CD4-positive, alpha-beta T cell treated with Interleukin-6 for 4 hours (primary cell): ENCODE data around the gene ANAPC13.

Experiments used
- DNase-seq: peaks from one replicate; pipeline ENCODE4 v3.0.0-alpha.2; 2020; ENCODE audit warnings: mixed read lengths

The ANAPC13 gene, protein sequence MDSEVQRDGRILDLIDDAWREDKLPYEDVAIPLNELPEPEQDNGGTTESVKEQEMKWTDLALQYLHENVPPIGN

DNA sequence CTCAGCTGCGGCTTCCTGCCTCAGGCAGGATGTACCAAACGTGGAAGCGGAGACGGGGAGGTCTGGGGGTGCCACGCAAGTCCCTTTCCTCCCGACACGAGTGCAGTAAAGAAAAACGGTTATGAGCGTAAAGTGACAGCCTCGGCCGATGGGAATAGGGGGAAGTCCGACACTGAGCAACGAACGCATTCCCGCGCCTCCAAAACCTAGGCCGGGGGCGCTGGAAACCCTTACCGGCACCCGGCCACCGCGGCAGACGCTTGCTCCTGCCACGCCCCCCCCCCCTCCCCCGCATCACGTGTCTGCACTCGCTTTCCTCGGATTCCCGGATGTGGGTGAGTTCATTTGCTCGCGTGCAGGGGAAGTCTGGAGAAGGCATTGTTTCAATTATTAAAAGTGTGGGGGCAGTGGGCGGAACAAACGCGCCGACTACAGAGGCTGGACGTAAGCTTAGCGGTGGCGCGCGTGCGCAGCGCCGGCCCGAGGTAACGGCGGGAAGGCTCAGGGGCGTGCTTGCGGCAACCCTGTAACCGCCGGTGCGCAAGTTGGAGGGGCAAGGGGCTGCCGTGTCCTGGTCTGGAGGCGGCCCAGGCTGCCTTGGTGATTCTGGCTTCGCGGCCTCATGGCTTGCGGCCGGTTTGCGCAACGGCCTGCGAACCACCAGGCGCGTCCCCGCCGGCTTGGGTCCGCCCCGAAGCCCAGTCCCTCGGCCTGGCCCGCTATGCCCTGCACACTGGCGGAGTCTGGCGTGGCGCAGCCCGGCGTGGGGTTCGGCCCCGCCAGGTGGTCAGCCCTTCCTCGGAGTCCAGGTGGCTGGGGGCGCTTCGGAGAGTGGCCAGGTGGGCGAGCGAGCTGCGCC, at the start of gene ANAPC13, which contains the start of gene CEP63:
Gene ANAPC13 (minus strand): TSS at position 268 of the 859 bp plus-strand sequence. CDS start 3,081 bp downstream, outside the sequence.
Gene CEP63 (plus strand): TSS at position 340 of the 859 bp plus-strand sequence. CDS start 9,264 bp downstream, outside the sequence.
- peak; percentile 94 for DNase-seq

DNA sequence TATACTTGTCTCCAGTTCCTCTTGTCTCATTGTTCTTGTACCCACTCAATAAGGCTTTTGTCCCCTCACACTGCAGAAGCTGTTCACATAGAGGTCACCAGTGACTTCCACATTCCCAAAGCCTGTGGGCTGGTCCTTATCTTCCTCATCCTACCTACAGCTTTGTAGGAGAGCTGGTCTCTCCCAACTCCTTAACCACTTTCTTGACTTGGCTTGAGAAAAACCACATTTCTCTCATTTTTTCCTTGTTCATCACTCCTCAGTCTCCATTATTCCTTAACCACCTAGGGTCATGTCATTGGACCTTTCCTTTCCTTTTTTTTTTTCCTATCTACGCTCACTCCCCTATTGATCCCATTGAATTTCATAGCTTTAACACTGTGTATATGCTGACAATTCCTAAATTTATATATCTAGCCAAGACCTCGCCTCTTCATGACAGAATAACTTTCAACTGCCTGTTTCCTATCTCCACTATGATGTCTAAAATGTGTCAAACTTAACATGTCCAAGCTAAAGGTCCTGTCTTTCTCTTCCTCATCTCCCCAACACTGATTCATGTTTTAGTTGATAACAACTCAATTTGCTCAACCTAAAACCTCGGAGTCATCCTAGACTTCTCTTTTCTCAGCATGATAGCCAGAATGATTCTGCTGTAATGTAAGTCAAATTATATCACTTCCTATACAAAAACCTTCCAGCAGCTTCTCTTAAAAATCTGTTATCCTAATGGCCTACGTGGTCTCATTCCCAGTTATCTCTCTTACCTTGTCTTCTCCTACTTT, 49.6 kb upstream of the ANAPC13 start:
- DNase-seq = no peak

DNA sequence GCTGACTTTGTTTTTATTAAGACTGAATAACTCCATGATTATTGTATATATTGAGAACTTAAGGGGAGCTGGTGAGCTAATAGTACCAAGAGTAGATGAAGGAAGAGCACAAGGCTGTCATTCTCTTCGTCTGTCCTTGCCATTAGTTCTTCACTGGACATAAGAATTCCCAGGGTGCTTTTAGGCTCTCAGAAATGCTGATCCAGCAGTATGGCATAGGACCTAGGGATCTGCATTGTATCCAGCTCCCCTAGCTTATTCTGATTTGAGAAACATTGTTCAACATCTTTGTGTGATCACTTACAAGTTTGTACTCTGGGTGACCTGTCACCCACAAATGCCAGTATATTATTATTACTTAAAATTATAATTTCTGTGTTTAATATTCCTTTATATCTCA, 47.7 kb upstream of the ANAPC13 start:
- no peak for DNase-seq

DNA sequence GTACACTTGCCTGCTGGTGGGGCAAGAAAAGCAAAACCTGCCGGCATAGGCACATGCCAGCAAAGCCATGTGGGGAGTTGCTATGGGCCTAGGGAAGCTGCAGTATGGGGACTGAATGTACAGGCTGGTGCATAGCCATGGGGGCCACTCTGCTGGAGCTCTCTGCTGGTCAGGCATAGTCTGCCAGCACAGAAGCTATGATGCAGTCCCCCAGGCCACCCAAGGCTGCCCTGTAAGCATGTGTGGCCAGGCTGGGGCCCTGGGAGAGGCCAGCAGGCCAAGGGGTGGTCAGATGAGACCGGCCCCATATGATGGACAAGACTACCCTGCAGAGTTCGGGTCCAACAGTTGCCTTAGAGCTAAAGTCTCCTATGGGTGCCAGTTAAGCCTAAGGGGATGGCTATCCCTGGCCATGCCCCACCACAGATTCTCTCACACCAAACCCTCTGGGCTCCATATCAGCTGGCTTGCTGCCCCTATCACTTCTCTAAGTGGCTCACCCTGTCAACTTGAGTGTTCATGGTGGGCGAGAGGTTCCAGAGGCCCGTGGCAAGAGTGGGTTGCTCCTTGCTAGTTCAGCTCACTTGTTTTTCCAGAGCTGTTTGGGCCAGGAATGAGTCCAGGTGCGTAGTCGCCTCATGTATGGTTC, 41.9 kb upstream of the ANAPC13 start:
- DNase-seq = no peak

DNA sequence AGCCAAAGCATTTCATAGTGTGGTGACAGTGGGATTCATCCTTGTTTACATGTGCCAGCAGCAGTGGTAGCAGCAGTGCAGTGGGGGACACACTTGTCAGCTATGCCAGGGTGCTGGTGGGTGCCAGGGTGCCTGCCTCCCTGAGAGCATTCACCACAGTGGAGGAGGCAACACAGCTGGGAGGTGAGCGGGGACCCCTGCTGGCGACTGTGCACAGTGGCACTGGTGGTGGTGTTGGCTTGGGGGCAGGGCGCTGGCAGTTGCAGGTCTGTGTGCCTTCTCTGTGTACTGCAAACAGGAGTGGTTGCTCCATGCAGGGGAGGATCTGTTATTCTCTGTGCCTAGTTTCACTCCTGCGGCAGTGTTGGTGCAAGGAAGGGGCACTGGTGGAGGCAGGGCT, 41.3 kb upstream of the ANAPC13 start:
- no peak for DNase-seq

DNA sequence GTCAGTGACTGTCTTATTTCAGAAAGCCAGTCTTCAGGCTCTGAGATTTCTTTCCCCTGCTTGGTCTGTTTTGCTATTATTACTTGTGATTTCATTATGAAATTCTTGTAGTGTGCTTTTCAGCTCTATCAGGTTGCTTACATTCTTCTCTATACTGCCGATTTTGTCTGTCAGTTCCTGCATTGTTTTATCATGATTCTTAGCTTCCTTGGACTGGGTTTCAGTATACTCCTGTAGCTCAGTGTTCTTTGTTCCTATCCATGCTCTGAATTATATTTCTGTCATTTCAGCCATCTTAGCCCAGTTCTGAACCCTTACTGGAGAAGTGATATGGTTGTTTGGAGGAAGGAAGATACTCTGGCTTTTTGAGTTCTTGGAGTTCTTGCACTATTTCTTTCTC, 40.5 kb upstream of the ANAPC13 start:
- no peak for DNase-seq

DNA sequence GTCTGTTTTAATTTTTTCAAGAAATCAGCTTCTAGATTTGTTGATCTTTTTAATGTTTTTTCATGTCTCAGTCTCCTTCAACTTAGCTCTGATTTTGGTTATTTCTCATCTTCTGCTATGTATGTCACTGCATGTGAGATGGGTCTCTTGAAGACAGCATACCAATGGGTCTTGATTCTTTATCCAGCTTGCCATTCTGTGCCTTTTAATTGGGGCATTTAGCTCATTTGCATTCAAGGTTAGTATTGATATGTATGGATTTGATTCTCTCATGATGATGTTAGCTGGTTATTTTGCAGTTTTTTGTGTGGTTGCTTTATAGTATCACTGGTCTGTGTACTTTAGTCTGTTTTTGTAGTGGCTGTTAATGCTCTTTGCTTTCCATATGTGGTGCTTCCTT, 39.5 kb upstream of the ANAPC13 start:
- no peak for DNase-seq

DNA sequence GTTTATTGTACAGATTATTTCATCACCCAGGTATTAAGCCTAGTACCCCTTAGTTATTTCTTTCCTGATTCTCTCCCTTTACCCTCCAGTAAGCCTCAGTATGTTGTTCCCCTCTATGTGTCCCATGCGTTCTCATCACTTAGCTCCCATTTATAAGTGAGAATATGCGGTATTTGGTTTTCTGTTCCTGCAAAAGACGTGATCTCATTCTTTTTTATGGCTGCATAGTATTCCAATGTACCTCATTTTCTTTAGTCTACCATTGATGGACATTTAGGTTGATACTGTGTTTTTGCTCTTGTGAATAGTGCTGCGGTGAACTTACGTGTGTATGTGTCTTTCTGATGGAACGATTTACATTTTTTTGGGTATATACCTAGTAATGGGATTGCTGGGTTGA, 36.8 kb upstream of the ANAPC13 start:
- DNase-seq = no peak

DNA sequence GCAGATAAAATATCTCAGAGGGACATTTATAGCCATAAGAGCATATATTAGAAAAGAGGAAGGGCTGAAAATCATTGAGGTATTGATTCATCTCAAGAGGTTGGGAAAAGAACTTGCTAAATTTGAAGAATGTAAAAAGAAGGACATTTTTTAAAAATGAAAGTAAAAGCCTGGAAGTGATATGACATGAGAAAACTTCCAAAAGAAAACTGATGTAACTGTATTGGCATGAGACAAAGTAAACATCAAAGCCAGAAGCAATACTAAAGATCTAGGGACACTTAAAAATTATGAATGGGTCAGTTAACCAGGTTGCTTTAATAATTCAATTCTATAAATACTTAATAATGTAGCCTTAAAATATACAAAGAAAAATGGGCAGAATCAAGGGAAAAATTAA, 32.0 kb upstream of the ANAPC13 start:
- no peak for DNase-seq

DNA sequence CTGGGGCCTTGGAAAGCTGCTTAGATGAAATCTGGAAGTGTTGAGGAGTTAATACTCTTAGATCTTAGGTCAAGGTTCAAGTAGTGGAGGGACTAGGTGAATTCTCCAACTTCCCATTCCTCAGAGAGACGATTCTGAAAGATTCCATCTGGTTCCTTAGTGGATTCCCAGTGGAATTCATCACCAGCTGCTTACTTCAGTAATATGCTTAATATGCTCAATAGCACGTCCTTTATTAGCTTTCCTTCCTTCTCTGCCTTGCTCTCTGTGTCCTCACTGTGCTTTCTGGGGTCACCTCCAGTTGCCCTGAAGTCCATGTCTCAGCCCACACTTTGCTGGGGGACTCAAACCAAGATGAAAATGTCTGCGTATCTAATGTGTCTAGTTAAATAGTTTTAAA, 31.1 kb upstream of the ANAPC13 start:
- no peak for DNase-seq

DNA sequence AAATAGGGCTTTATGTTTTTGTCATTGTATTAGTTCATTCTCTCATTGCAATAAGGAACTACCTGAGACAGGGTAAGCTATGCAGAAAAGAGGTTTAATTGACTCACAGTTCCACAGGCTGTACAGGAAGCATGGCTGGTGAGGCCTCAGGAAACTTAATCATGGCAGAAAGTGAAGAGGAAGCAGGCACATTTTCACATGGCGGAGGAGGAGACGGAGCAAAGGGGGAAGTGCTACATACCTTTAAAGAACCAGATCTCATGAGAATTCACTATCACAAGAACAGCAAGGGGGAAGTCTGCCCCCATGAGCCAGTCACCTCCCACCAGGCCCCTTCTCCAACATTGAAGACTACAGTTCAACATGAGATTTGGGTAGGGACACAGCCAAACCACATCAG, 25.7 kb upstream of the ANAPC13 start:
- DNase-seq = no peak

DNA sequence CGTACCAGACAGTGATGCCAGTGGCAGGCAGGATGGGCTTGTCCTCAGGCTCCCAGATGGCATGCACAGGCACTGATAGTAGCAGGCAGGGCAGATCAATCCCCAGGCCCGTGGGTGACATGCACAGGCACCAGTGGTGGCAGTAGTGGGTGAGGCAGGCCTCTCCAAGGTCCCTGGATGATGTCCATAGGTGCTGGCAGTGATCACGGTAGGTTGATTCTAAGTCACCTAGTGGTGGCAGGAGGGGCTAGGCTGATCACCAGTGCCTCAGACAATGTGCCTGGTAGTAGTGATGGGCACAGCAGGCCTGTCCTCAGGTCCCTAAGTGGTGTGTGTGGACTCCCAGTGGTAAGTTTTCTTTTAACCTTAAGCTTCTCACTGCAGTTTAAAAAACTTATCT, 19.7 kb upstream of the ANAPC13 start:
- no peak for DNase-seq

DNA sequence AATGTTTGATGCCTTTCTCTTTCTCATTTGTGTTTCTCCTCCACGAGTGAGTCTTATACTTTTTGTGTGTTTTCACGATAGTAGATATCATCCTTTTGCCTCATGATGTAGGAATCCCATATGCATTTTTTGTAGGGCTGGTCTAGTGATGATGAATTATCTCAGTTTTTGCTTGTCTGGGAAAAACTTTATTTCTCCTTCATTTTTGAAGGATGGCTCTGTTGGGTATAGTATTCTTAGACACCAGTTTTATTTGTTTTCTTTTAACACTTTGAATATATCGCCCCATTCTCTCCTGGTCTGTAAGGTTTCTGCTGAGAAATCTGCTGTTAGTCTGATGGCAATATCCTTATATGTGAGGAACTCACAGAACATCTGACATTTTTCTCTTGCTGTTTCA, 18.3 kb upstream of the ANAPC13 start:
- no peak for DNase-seq

DNA sequence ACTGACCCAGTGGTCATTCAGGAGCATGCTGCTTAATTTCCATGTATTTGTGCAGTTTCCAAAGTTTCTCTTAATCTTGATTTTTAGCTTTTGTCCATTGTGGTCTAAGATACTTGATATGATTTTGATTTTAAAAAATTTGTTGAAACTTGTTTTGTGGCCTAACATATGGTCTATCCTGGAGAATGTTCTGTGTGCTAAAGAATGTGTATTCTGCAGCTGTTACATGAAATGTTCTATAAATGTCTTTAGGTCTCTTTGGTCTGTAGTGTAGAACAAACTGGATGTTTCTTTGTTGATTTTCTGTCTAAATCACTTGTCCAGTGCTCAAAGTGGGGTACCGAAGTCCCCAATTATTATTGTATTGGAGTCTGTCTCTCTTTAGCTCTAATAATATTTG, 17.5 kb upstream of the ANAPC13 start:
- DNase-seq = no peak

DNA sequence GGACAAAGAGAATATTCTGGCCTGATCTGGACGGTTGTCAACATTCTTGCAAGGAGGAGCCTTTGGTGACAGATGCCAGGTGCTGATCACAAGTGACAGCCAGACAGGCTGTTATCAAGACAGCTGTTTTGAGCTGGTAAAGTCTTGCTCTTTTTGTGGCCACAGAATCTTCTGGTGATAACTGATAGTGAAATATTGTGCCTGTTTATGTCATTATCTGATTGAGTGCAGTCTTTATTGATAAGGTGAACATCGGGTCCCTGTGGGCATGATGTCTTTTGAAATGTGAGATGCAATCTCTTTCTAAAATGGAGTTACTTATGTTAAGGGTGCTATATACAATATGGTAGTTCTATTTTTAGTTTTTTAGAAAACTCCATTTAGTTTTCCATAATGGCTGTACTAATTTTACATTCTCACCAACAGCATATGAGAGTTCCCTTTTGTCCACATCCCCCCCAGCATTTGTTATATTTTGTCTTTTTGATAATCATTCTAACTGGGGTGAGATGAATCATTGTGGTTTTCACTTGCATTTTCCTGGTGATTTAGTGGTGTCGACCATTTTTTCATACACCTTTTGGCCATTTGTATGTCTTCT, 10.8 kb upstream of the ANAPC13 start:
- no peak for DNase-seq

DNA sequence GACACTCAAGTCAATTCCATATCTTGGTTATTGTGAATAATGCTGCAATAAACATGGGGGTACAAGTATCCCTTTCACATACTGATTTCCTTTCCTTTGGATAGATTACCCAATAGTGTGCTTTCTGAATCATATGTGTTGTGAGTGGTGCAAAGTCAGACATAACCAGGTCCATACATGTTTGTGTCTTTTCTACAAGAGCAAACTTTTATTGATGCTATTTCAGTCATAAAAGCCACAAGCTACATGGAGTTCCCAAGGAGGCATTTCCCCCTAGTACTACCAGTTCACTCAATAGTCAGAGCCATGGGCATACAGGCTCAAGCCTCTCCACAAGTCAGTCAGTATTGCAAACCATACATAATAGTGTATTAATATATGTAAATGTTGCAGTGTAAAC, 10.2 kb upstream of the ANAPC13 start:
- DNase-seq = no peak

DNA sequence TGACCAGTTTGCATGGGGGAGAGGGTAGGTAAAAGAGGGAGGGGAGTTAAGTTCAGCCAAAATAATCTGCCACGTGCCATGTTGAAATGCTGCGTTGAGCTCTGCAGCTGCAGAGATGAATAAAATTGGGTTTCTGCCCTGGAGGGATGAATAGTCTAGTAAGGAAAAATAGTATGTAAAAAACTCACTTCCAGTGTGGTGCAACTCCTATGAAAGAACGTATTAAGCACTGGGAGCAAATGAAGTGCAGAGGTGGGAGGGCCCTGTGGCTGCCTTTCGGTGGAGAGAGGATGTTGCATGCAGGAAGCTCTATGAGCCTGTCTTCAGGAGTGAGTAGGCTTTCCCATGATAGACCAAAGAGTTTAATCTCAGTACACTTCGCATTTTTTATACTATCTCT, 8.7 kb upstream of the ANAPC13 start:
- no peak for DNase-seq

DNA sequence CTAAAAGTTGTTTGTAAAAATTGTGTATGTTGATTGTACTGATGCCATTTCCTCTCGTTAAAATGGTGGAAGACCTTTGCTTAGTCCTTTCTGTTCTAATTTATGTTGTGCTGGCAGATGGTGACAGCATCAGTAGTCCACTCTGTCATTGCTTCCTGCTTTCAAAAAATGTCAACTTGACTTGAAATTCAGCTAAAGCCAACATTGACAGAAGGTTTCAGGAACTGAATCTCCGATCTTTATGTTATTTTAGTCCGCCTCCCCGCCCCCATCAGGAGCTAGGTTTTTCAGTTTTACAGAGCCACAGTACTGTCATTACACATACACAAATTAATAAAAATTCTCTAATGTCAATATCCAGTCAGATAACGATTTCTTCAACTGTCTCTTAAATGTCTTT, 1.6 kb upstream of the ANAPC13 start:
- no peak for DNase-seq

DNA sequence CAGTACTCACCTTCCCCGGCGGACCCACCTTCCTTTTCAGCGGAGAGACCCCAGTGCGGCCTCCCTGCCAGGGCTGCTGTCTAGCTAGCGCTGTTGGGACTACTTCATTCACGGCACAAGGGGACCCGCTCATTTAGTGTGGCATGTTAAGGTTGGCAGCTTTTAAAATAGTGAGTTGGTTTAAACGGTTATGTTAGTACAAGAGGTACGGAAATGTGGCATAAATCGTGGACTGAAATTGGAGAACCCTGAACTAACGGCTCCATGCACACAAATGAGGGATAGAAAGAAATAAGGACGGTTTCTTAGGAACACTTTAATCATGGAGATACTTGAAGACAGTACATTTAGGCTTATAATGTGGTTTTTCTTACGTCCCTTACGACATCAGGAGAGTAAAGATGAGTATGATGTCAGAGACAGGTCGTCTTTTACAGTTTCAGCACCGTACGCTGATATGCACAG, 824 bp upstream of the ANAPC13 start:
- DNase-seq = peak; percentile 28

DNA sequence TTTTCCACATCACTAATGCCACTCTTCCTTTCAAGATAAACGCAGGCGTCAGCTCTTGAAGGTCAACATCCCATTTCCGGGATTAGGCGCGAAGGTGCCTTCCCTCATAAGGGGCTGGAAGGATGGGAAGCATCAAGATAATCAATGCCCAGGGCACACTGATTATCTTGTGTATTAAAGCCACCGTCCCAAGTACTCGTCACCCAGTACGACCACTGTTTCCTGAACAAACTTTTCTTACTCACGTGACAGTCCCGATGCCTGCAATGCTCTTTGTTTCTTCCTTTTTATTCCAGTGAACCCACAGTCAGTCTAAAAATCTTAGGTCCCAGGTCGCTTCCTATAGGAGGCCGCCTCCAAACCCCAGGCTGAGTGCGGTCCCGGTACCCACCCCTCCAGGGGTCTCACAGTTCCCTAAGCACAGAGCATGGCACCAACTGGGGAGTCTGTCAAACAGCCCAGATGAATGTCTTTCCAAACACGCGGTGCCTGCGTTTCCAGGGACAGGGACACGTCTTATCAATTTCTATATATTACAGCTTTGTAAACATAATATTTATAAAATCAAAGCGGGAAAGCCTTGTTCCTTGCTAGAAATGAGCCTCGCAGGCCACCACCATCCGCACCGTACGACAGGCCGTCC, 589 bp downstream of the ANAPC13 start:
- DNase-seq = no peak

DNA sequence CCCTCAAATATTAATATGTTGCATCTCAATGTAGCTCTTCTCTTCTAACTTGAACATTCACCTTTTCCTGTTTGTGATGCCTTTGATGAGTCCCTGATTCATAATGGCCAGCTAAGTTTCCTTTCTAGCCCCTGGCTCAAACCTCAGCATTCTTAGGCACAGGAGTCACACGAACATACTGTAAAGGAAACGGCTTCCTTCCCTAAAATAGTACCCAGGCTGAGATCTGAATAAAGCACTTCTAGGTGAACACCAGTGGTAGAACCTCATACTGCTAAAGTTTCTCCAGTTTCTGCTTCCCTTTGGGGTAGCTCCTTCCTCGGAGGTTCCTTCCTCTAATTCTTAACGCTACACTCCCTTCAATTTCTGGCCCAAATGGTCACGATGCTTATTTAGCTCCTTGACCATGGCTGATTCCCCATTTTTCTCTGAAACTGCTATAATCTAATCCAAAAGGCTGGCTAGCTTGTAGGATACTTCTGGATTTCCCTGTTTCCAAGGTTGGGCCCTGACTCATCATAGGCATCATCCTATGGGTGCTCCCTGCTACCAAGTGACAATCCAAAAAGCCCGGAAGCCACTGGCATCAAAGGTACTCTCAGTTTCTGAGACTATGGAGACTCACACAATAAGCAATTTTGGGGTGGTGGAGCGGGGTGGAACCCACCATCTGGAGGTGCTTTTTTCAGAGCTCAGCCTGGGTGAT, 2.4 kb downstream of the ANAPC13 start:
- DNase-seq = no peak

DNA sequence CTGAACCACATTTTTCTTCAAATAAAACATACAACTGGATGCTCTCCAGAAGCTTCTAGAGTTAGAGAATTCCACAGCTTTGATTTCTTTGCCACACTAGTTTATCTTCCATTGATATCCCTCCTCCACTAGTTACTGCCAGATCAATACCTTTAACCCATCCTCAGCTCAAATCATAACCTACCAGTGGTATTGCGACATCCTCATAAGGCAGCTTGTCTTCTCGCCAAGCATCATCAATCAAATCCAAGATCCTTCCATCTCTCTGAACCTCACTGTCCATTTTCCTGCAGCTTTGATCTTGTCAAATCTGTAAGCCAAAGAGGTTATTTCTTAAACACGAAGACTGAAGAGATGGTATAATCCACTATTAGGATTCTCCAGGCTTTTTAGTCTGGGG, 3.2 kb downstream of the ANAPC13 start:
- no peak for DNase-seq
